ENCODE data around the gene PCA3. TPM values are rescaled to one million over a fixed set of nuclear protein-coding genes. Genes with fewer than 3 reads are reported as not detected.

PCA3 gene
- total and polyA plus RNA-seq, 2 donors (not counting 1 experiment from before 2014, with no cell fraction given) = 0.09 TPM; not detected in 1

DNA sequence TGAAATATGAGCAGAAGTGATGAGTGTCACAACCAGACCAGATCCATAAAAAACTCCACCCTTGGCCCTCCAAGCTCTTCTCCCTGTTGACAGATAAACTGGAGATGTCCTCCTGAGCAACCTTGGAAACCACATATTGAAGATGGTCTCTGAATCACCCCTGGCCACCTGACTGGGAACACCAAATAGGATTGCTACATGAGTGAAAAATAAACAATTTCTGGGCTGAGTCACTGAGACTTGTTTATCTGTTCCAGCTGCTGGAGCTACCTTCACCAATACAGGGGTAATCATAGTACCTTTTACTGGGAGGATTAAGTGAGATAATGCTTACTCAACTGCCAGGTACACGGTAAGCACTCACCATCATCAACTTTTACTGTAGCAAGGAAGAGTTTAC lies 53.3 kb downstream of the PCA3 start:
- Mint-ChIP-seq H3K4me3 (no peak overlapping the region), H3K27ac (no peak overlapping the region), H3K27me3 (peaks cover 20% of the 10 kb centered on the region), H3K9me3 (ENCODE audit: insufficient read depth) (no peaks in the 10 kb centered on the region), H3K4me1 (no peaks in the 10 kb centered on the region)
- intact Hi-C loops (cut with micrococcal nuclease) = no loop called here
- ChIA-PET POLR2A (no interaction called here), CTCF (no interaction called here)
- DNase-seq (no peak), ATAC-seq (ENCODE audit: low read depth) (no peak)
- no peak for TF ChIP-seq EZH2 (IDR thresholded peaks at IDR 0.05; ENCODE audit: borderline replicate concordance, insufficient read depth, low read depth, low read length, poor library complexity, severe bottlenecking)
- TF ChIP-seq, protein P1, sequence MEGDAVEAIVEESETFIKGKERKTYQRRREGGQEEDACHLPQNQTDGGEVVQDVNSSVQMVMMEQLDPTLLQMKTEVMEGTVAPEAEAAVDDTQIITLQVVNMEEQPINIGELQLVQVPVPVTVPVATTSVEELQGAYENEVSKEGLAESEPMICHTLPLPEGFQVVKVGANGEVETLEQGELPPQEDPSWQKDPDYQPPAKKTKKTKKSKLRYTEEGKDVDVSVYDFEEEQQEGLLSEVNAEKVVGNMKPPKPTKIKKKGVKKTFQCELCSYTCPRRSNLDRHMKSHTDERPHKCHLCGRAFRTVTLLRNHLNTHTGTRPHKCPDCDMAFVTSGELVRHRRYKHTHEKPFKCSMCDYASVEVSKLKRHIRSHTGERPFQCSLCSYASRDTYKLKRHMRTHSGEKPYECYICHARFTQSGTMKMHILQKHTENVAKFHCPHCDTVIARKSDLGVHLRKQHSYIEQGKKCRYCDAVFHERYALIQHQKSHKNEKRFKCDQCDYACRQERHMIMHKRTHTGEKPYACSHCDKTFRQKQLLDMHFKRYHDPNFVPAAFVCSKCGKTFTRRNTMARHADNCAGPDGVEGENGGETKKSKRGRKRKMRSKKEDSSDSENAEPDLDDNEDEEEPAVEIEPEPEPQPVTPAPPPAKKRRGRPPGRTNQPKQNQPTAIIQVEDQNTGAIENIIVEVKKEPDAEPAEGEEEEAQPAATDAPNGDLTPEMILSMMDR (IDR thresholded peaks at IDR 0.05) = no peak
- no CpG with 5 or more reads among the region's 1 CpG for WGBS (ENCODE audit: insufficient coverage)
- H3K27me3 ChIP-seq (replicated peaks in 1 of 4; ENCODE audit: control extremely low read depth in 1 of 4, control insufficient read depth in 3 of 4, insufficient read depth in 4 of 4, low read length in 3 of 4) = peaks cover 0 to 8% (median 1%) of the 10 kb centered on the region in 4 experiments
- no peak overlapping the region for H3K27ac ChIP-seq (ENCODE audit: low read length in 2 of 2)
- H3K36me3 ChIP-seq (replicated peaks in 1 of 2; ENCODE audit: control extremely low read depth in 1 of 2, control insufficient read depth in 1 of 2, extremely low read depth in 1 of 2, insufficient read depth in 2 of 2, low read length in 1 of 2) = no peaks in the 10 kb centered on the region
- H3K9ac ChIP-seq (ENCODE audit: low read length) = no peak overlapping the region
- no peak overlapping the region for H3K4me3 ChIP-seq (ENCODE audit: control extremely low read depth in 1 of 5, extremely low read depth in 1 of 5, insufficient read depth in 1 of 5, low read depth in 2 of 5, low read length in 4 of 5)
- no peaks in the 10 kb centered on the region for H3K79me2 ChIP-seq (ENCODE audit: control insufficient read depth, insufficient read depth, low read length)
- no peaks in the 10 kb centered on the region for H3K4me1 ChIP-seq (ENCODE audit: control insufficient read depth in 2 of 2, insufficient read depth in 2 of 2, low read length in 2 of 2)
- H4K20me1 ChIP-seq (ENCODE audit: control insufficient read depth, insufficient read depth, low read length, poor library complexity, severe bottlenecking) = no peaks in the 10 kb centered on the region
- no peak overlapping the region for H2AFZ ChIP-seq (ENCODE audit: insufficient read depth, low read depth, low read length, poor library complexity, severe bottlenecking)
- H3K4me2 ChIP-seq (replicated peaks; ENCODE audit: low read depth, low read length, poor library complexity, severe bottlenecking) = no peak overlapping the region
- H3K9me3 ChIP-seq (ENCODE audit: control extremely low read depth in 1 of 3, control insufficient read depth in 2 of 3, insufficient read depth in 1 of 3, low read length in 2 of 3) = no peaks in the 10 kb centered on the region

DNA sequence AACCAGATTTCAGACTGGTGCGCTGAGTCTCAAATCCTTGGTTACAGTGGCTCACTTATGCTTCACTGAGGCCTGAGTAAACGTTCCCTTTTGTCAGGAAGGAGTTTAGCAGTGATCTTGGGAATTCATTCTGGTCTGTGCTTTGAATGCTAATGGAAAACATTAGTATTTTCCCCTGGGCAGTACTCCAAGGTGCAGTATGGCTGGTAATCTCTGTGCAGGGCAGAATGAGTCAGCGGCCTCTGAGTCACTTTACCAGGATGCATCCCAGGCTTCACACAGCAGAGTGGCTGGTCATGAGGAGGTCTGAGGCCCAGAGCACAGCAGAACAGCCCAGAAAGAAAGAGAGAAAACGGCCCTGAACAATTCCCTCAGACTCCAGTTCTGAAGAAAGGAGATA lies 54.0 kb downstream of the PCA3 start:
- no peak overlapping the region for H3K4me3 ChIP-seq (ENCODE audit: control extremely low read depth in 1 of 5, extremely low read depth in 1 of 5, insufficient read depth in 1 of 5, low read depth in 2 of 5, low read length in 4 of 5)
- H3K4me1 ChIP-seq (ENCODE audit: control insufficient read depth in 2 of 2, insufficient read depth in 2 of 2, low read length in 2 of 2) = no peaks in the 10 kb centered on the region
- Mint-ChIP-seq H3K27me3 (peaks cover 20% of the 10 kb centered on the region), H3K4me1 (no peaks in the 10 kb centered on the region), H3K9me3 (ENCODE audit: insufficient read depth) (no peaks in the 10 kb centered on the region), H3K4me3 (no peak overlapping the region), H3K27ac (no peak overlapping the region)
- H3K4me2 ChIP-seq (replicated peaks; ENCODE audit: low read depth, low read length, poor library complexity, severe bottlenecking) = no peak overlapping the region
- no peaks in the 10 kb centered on the region for H3K36me3 ChIP-seq (replicated peaks in 1 of 2; ENCODE audit: control extremely low read depth in 1 of 2, control insufficient read depth in 1 of 2, extremely low read depth in 1 of 2, insufficient read depth in 2 of 2, low read length in 1 of 2)
- ChIA-PET CTCF (no interaction called here), POLR2A (no interaction called here)
- H3K79me2 ChIP-seq (ENCODE audit: control insufficient read depth, insufficient read depth, low read length) = no peaks in the 10 kb centered on the region
- H3K27me3 ChIP-seq (replicated peaks in 1 of 4; ENCODE audit: control extremely low read depth in 1 of 4, control insufficient read depth in 3 of 4, insufficient read depth in 4 of 4, low read length in 3 of 4) = peaks cover 0 to 8% (median 1%) of the 10 kb centered on the region in 4 experiments
- no peaks in the 10 kb centered on the region for H3K9me3 ChIP-seq (ENCODE audit: control extremely low read depth in 1 of 3, control insufficient read depth in 2 of 3, insufficient read depth in 1 of 3, low read length in 2 of 3)
- intact Hi-C loops (cut with micrococcal nuclease) = no loop called here
- H2AFZ ChIP-seq (ENCODE audit: insufficient read depth, low read depth, low read length, poor library complexity, severe bottlenecking) = no peak overlapping the region
- TF ChIP-seq EZH2 (IDR thresholded peaks at IDR 0.05; ENCODE audit: borderline replicate concordance, insufficient read depth, low read depth, low read length, poor library complexity, severe bottlenecking) = no peak
- TF ChIP-seq, protein P1 (IDR thresholded peaks at IDR 0.05) = no peak
- no peak for DNase-seq
- ATAC-seq (ENCODE audit: low read depth) = no peak
- WGBS (ENCODE audit: insufficient coverage) = 88% methylated on average over 3 of the region's 4 CpGs
- no peak overlapping the region for H3K27ac ChIP-seq (ENCODE audit: low read length in 2 of 2)
- H4K20me1 ChIP-seq (ENCODE audit: control insufficient read depth, insufficient read depth, low read length, poor library complexity, severe bottlenecking) = no peaks in the 10 kb centered on the region
- no peak overlapping the region for H3K9ac ChIP-seq (ENCODE audit: low read length)

Measured in B cell (primary cell).